Calu3 (cell line): ENCODE measurements around the gene ACKR3. TPM values are rescaled to one million over a fixed set of nuclear protein-coding genes. Genes with fewer than 3 reads are reported as not detected.

Experiments used
- BruUV-seq: library from RNA; stranded (reverse); fragments of 400-500 nt; replicated peaks from 2 replicates; lab custom pipeline; 2021; lab: Mats Ljungman, UMichigan
- CTCF ChIA-PET: fragments of 300-600 bp; sonication (Branson Sonifier 250); formaldehyde crosslinking; loops from one replicate; lab custom pipeline; 2022; ENCODE audit warnings: antibody characterized with exemption; lab: Charles Lee
- DNase-seq: peaks from one replicate; pipeline ENCODE4 v3.0.0; 2022
- H3K27ac Mint-ChIP-seq: one replicate; pipeline ENCODE4 v1.8.0; 2022; ENCODE audit warnings: mixed read lengths; ENCODE audit not compliant: unreplicated experiment
- H3K27me3 Mint-ChIP-seq: one replicate; pipeline ENCODE4 v1.8.0; 2022; ENCODE audit warnings: mixed read lengths; ENCODE audit not compliant: unreplicated experiment
- H3K36me3 Mint-ChIP-seq: one replicate; pipeline ENCODE4 v1.8.0; 2022; ENCODE audit warnings: mild to moderate bottlenecking, moderate library complexity, mixed read lengths; ENCODE audit not compliant: insufficient read depth, unreplicated experiment
- H3K4me1 Mint-ChIP-seq: one replicate; pipeline ENCODE4 v1.8.0; 2022; ENCODE audit warnings: mild to moderate bottlenecking, low read depth, mixed read lengths; ENCODE audit not compliant: unreplicated experiment
- H3K4me3 Mint-ChIP-seq: one replicate; pipeline ENCODE4 v1.8.0; 2022; ENCODE audit warnings: mild to moderate bottlenecking, low read depth, moderate library complexity, mixed read lengths; ENCODE audit not compliant: unreplicated experiment
- H3K9me3 Mint-ChIP-seq: one replicate; pipeline ENCODE4 v1.8.0; 2022; ENCODE audit warnings: low read depth, mixed read lengths; ENCODE audit not compliant: unreplicated experiment
- intact Hi-C: fragments of 100-400 bp; cut with micrococcal nuclease; formaldehyde crosslinking; loops from one replicate; pipeline ENCODE4 v1.10.0; 2022; ENCODE audit not compliant: unreplicated experiment
- total RNA-seq: library from RNA; stranded (reverse); gene quantifications from 2 replicates; pipeline ENCODE4 v1.2.3, GENCODE V29; 2022
- TF ChIP-seq, protein P1 (sequence below): fragments of 200-600 bp; IDR thresholded peaks from one replicate; pipeline ENCODE4 v1.8.0; 2022; ENCODE audit warnings: antibody characterized with exemption; ENCODE audit not compliant: unreplicated experiment

Gene ACKR3
- total RNA-seq, 1 experiment from 2014 or later = 8.8 TPM

- Mint-ChIP-seq H3K27ac (no peak overlapping the region), H3K4me1 (no peaks in the 10 kb centered on the region), H3K9me3 (peaks cover 2% of the 10 kb centered on the region), H3K36me3 (no peaks in the 10 kb centered on the region), H3K27me3 (no peaks in the 10 kb centered on the region), H3K4me3 (no peak overlapping the region)
- intact Hi-C loops = no loop called here
- CTCF ChIA-PET = no interaction called here
- DNase-seq = no peak
- TF ChIP-seq, protein P1, sequence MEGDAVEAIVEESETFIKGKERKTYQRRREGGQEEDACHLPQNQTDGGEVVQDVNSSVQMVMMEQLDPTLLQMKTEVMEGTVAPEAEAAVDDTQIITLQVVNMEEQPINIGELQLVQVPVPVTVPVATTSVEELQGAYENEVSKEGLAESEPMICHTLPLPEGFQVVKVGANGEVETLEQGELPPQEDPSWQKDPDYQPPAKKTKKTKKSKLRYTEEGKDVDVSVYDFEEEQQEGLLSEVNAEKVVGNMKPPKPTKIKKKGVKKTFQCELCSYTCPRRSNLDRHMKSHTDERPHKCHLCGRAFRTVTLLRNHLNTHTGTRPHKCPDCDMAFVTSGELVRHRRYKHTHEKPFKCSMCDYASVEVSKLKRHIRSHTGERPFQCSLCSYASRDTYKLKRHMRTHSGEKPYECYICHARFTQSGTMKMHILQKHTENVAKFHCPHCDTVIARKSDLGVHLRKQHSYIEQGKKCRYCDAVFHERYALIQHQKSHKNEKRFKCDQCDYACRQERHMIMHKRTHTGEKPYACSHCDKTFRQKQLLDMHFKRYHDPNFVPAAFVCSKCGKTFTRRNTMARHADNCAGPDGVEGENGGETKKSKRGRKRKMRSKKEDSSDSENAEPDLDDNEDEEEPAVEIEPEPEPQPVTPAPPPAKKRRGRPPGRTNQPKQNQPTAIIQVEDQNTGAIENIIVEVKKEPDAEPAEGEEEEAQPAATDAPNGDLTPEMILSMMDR = no peak
- no TSS peak for BruUV-seq
Observed at GRCh38 chr2:236579048-236579745, 9.6 kb downstream of the ACKR3 start.

DNA sequence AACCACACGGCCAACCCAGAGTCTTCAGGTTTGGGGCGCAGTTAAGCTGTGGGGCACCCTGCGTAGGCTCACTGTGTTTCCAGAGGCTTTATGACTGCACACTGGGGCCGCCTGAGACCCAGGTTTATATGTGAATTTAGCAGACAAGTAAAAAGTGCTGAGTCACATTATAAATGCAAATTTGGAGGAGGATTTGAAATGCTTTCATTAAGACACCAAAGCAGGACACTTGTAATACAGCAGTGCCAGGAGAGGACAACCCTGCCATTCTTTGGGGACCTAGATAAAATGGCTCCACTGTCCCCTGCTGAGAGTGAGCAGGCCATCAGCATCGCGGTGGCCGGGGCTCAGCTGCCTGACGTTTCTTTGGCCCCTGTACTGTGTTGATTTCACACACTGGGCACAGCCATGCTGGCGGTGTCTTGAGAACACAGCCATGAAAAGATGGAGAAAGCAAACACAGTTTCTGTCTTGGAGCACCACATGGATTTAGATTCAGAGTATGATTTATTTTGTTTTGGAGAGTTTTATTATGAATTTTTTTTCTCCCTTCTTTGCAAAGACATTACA lies 10.2 kb downstream of the ACKR3 start:
- intact Hi-C loops = no loop called here
- Mint-ChIP-seq H3K4me3 (no peak overlapping the region), H3K4me1 (no peaks in the 10 kb centered on the region), H3K36me3 (no peaks in the 10 kb centered on the region), H3K9me3 (peaks cover 2% of the 10 kb centered on the region), H3K27ac (no peak overlapping the region), H3K27me3 (no peaks in the 10 kb centered on the region)
- BruUV-seq = no TSS peak
- TF ChIP-seq, protein P1 = no peak
- no peak for DNase-seq
- CTCF ChIA-PET = no interaction called here

- Mint-ChIP-seq H3K36me3 (no peaks in the 10 kb centered on the region), H3K27me3 (no peaks in the 10 kb centered on the region), H3K4me3 (no peak overlapping the region), H3K27ac (no peak overlapping the region), H3K4me1 (no peaks in the 10 kb centered on the region), H3K9me3 (peaks cover 2% of the 10 kb centered on the region)
- CTCF ChIA-PET = no interaction called here
- no TSS peak for BruUV-seq
- DNase-seq = no peak
- intact Hi-C loops = no loop called here
- TF ChIP-seq, protein P1 = no peak
Observed at GRCh38 chr2:236580746-236581355, 11.2 kb downstream of the ACKR3 start.

DNA sequence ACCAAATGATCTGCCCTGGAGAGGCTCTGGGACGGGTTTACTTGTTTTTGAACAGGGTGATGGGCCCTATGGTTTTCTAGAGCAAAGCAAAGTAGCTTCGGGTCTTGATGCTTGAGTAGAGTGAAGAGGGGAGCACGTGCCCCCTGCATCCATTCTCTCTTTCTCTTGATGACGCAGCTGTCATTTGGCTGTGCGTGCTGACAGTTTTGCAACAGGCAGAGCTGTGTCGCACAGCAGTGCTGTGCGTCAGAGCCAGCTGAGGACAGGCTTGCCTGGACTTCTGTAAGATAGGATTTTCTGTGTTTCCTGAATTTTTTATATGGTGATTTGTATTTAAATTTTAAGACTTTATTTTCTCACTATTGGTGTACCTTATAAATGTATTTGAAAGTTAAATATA lies 11.9 kb downstream of the ACKR3 start:
- no peaks in the 10 kb centered on the region for H3K36me3 Mint-ChIP-seq
- TF ChIP-seq, protein P1 = no peak
- BruUV-seq = no TSS peak
- H3K4me1 Mint-ChIP-seq = no peaks in the 10 kb centered on the region
- CTCF ChIA-PET = interaction anchor here (0.7 kb wide), 1 partner anchor 18 kb away, joined by 3 read pairs; no protein-coding TSS in a partner anchor
- no peak overlapping the region for H3K4me3 Mint-ChIP-seq
- no peak overlapping the region for H3K27ac Mint-ChIP-seq
- no peak for DNase-seq
- no peaks in the 10 kb centered on the region for H3K27me3 Mint-ChIP-seq
- H3K9me3 Mint-ChIP-seq = peaks cover 2% of the 10 kb centered on the region
- intact Hi-C loops = no loop called here
